Skeletal muscle satellite cell (primary cell): Measurements from ENCODE around the gene SLC2A9. TPM values are rescaled to one million over a fixed set of nuclear protein-coding genes. Genes with fewer than 3 reads are reported as not detected.

ENCODE experiments used
- small RNA-seq: library from RNA; depleted of rRNA; stranded (forward); fragments of <200 nt; gene quantifications from one replicate; pipeline ENCODE3, GENCODE V24; 2012

Gene SLC2A9

Small RNAs within 50 kb of the gene (small RNA-seq; reads per million reads assigned to genes)
- gene RNA5SP154: not detected
